K562 (cell line): ENCODE measurements around the gene PRC1. TPM values are rescaled to one million over a fixed set of nuclear protein-coding genes. Genes with fewer than 3 reads are reported as not detected.

Source experiments
- ATAC-seq: fragments of 200-7000 bp; cut with Tn5 transposase; 3 replicates; pipeline ENCODE4 v1.9.1; 2020; ENCODE audit warnings: moderate library complexity
- BruUV-seq: library from RNA; stranded (reverse); fragments of 400-500 nt; replicated peaks from 2 replicates; lab custom pipeline; 2021; lab: Mats Ljungman, UMichigan
- CTCF ChIA-PET: fragments of 300-600 bp; formaldehyde crosslinking; extraction: SDS; loops from one replicate; lab custom pipeline; 2021; ENCODE audit warnings: low intra/inter-chr PET ratio; lab: Yijun Ruan, JAX
- POLR2A ChIA-PET: fragments of 300-600, 350-650 bp; sonication (Branson Sonifier 250); formaldehyde crosslinking; extraction: SDS; loops from one replicate; lab custom pipeline; 2021; ENCODE audit warnings: antibody characterized with exemption, inconsistent platforms; lab: Yijun Ruan, JAX
- DNase-seq, 4 experiments: peaks; one replicate each; pipeline versions ENCODE4 v3.0.0 to v3.0.0-alpha.2; 2011 to 2018; ENCODE audit warnings: low spot score in 3 of 4, mixed read lengths in 3 of 4; ENCODE audit errors: extremely low read depth in 1 of 4
- FAIRE-seq: peaks from 2 replicates; lab custom pipeline; 2011; peaks lifted over from hg19 to GRCh38; lab: Jason Lieb, UNC
- H2AFZ ChIP-seq: 2 replicates; pipeline ENCODE4 v1.6.0; 2011; ENCODE audit warnings: low read depth, low read length, control low read depth, inconsistent platforms
- H3K27ac ChIP-seq: fragments of 200-600 bp; 3 replicates; pipeline ENCODE4 v1.8.0; 2011; ENCODE audit warnings: low read depth, mild to moderate bottlenecking, control low read depth, inconsistent platforms, low read length, moderate library complexity, mixed read lengths; ENCODE audit errors: extremely low read depth
- H3K27me3 ChIP-seq, 2 experiments: fragments of 300-600 bp in 1 of 2; 2 replicates in 1 of 2; 3 replicates in 1 of 2; pipeline versions ENCODE4 v1.6.0 to v1.8.0; 2011; ENCODE audit warnings: inconsistent platforms in 2 of 2, low read length in 2 of 2, mild to moderate bottlenecking in 1 of 2, mixed read lengths in 1 of 2, moderate library complexity in 1 of 2; ENCODE audit not compliant: control insufficient read depth in 2 of 2, insufficient read depth in 2 of 2
- H3K36me3 ChIP-seq: fragments of 300-600 bp; 3 replicates; pipeline ENCODE4 v1.8.0; 2011; ENCODE audit warnings: mild to moderate bottlenecking, low read length, inconsistent platforms; ENCODE audit not compliant: control insufficient read depth, insufficient read depth
- H3K4me1 ChIP-seq, 2 experiments: fragments of 200-600 bp in 1 of 2; replicated peaks in 1 of 2; 2 replicates in 1 of 2; 3 replicates in 1 of 2; pipeline versions ENCODE4 v1.5.1 to v1.8.0; 2011; ENCODE audit warnings: inconsistent platforms in 2 of 2, low read length in 2 of 2, mild to moderate bottlenecking in 1 of 2, mixed read lengths in 1 of 2, moderate library complexity in 1 of 2; ENCODE audit not compliant: control insufficient read depth in 2 of 2, insufficient read depth in 2 of 2
- H3K4me2 ChIP-seq: 2 replicates; pipeline ENCODE4 v1.6.1; 2011; ENCODE audit warnings: low read length, control low read depth, inconsistent platforms, mixed read lengths; ENCODE audit not compliant: insufficient read depth
- H3K4me3 ChIP-seq: fragments of 200-600 bp; sonication (generic), shearing (Covaris generic); 2 replicates; pipeline ENCODE4 v1.5.1; 2016; ENCODE audit warnings: control low read depth, inconsistent platforms
- H3K79me2 ChIP-seq: fragments of 200-600 bp; 3 replicates; pipeline ENCODE4 v1.8.0; 2011; ENCODE audit warnings: low read length, inconsistent platforms; ENCODE audit not compliant: control insufficient read depth, insufficient read depth
- H3K9ac ChIP-seq, 2 experiments: 2 replicates each; pipeline versions ENCODE4 v1.6.0 to v1.6.1; 2011; ENCODE audit warnings: low read depth in 2 of 2, low read length in 2 of 2, control low read depth in 1 of 2, inconsistent platforms in 1 of 2, mild to moderate bottlenecking in 1 of 2, mixed read lengths in 1 of 2; ENCODE audit not compliant: insufficient read depth in 1 of 2
- H3K9me1 ChIP-seq: one replicate; pipeline ENCODE4 v1.6.0; 2011; ENCODE audit warnings: inconsistent platforms, mild to moderate bottlenecking, low read length, moderate library complexity; ENCODE audit not compliant: control insufficient read depth, insufficient read depth
- H3K9me3 ChIP-seq: replicated peaks from 2 replicates; pipeline ENCODE4 v1.5.1; 2011; ENCODE audit warnings: low read depth, low read length, inconsistent platforms; ENCODE audit not compliant: control insufficient read depth, insufficient read depth
- H4K20me1 ChIP-seq: replicated peaks from 2 replicates; pipeline ENCODE4 v1.6.1; 2011; ENCODE audit warnings: low read length, inconsistent platforms, mixed read lengths; ENCODE audit not compliant: control insufficient read depth, insufficient read depth
- FOS ChIP-seq: IDR thresholded peaks from 3 replicates; pipeline ENCODE4 v1.6.1; 2011; ENCODE audit not compliant: insufficient read length; ENCODE audit errors: extremely low read depth
- FOXA3 ChIP-seq, 2 experiments: fragments of 450-650 bp in 1 of 2; sonication (generic) in 1 of 2; formaldehyde crosslinking; IDR thresholded peaks in 1 of 2; conservative IDR thresholded peaks in 1 of 2; 2 replicates each; pipeline versions ENCODE4 v1.4.0 to v1.8.0; 2020 to 2022; ENCODE audit warnings: mild to moderate bottlenecking in 2 of 2, missing genetic modification reagents in 1 of 2
- GTF2A2 ChIP-seq: IDR thresholded peaks from 2 replicates; pipeline ENCODE4 v1.6.1; 2016; ENCODE audit warnings: mild to moderate bottlenecking, missing genetic modification characterization, missing compliant biosample characterization
- HMG20B ChIP-seq: fragments of 250-450 bp; sonication (Bioruptor Pico); IDR thresholded peaks from 2 replicates; pipeline ENCODE4 v1.5.0; 2021; ENCODE audit warnings: mild to moderate bottlenecking
- NR2C1 ChIP-seq, 2 experiments: fragments of 450-650 bp; IDR thresholded peaks; 2 replicates each; pipeline ENCODE4 v1.6.1; 2017; ENCODE audit warnings: mild to moderate bottlenecking in 2 of 2, antibody characterized with exemption in 1 of 2, inconsistent platforms in 1 of 2, missing compliant biosample characterization in 1 of 2, missing genetic modification characterization in 1 of 2
- SRSF7 ChIP-seq: fragments of 200-400 bp; formaldehyde crosslinking; optimal IDR thresholded peaks from 2 replicates; pipeline ENCODE3; 2017; ENCODE audit warnings: mild to moderate bottlenecking, low read depth, low read length
- ZFPM2 ChIP-seq: fragments of 250-450 bp; sonication (Bioruptor Pico); IDR thresholded peaks from 2 replicates; pipeline ENCODE4 v1.5.1; 2022; ENCODE audit warnings: mild to moderate bottlenecking
- ZNF239 ChIP-seq: fragments of 250-450 bp; sonication (Bioruptor Pico); IDR thresholded peaks from 2 replicates; pipeline ENCODE4 v1.4.0; 2020; ENCODE audit warnings: mild to moderate bottlenecking
- WGBS: fragments of 100-300 bp; shearing (Covaris generic); methylation state at CpG from one replicate; pipeline ENCODE4 v1.1.6; 2016; ENCODE audit warnings: low coverage, mixed read lengths; ENCODE audit not compliant: insufficient coverage; ENCODE audit errors: missing lambda C conversion rate; 5-methylcytosine and 5-hydroxymethylcytosine counted together
- in situ Hi-C: fragments of 300-500 bp; cut with MboI; formaldehyde crosslinking; loops from 4 replicates; pipeline ENCODE4 v1.15.0; 2018; ENCODE audit warnings: inconsistent platforms, mixed read lengths
- intact Hi-C: fragments of 100-400 bp; cut with micrococcal nuclease; formaldehyde crosslinking; loops from 2 replicates; pipeline ENCODE4 v1.14.2; 2022
- polyA plus RNA-seq, 8 experiments: library from polyadenylated mRNA; depleted of rRNA in 4 of 8; stranded (reverse) in 5 of 8; unstranded in 3 of 8; fragments of >200 nt; fragmentation: Nextera tagmentation in 2 of 8; fragmentation: Illumina TruSeq in 1 of 8; extraction: Ambion mirVana in 2 of 8; extraction: Trizol in 1 of 8; gene quantifications; 2 replicates each; pipeline versions ENCODE4 v1.2.1 to v1.2.3, GENCODE V29; 2011 to 2014; ENCODE audit warnings: inconsistent platforms in 1 of 8, missing spikeins in 1 of 8
- total RNA-seq, 7 experiments: library from RNA; depleted of rRNA in 6 of 7; stranded (reverse); fragments of >200 nt in 6 of 7; fragmentation: Illumina TruSeq in 2 of 7; extraction: Trizol in 2 of 7; gene quantifications; 2 replicates each; pipeline versions ENCODE4 v1.2.1 to v1.2.3, GENCODE V29; 2011 to 2021; ENCODE audit warnings: low replicate concordance in 1 of 7
- TF ChIP-seq, protein P1 (sequence below), 3 experiments: fragments of 200-800 bp in 1 of 3; fragments of 250-450 bp in 1 of 3; fragments of 450-650 bp in 1 of 3; sonication (Bioruptor Pico) in 1 of 3; sonication (Bioruptor generic) in 1 of 3; formaldehyde crosslinking in 1 of 3; IDR thresholded peaks; 2 replicates each; pipeline versions ENCODE4 v1.6.1 to v1.8.0; 2016 to 2022; ENCODE audit warnings: mild to moderate bottlenecking in 2 of 3, missing genetic modification characterization in 2 of 3, missing compliant biosample characterization in 1 of 3, moderate library complexity in 1 of 3
- TF ChIP-seq, protein P2 (sequence below): fragments of 250-450 bp; sonication (Bioruptor Pico); IDR thresholded peaks from 2 replicates; pipeline ENCODE4 v1.8.0; 2022; ENCODE audit warnings: inconsistent platforms, mild to moderate bottlenecking, moderate library complexity, borderline replicate concordance
- TF ChIP-seq, protein P3 (sequence below): sonication (generic); formaldehyde crosslinking; IDR thresholded peaks from 2 replicates; pipeline ENCODE4 v1.8.1; 2023; ENCODE audit warnings: mild to moderate bottlenecking, missing genetic modification reagents
- TF ChIP-seq, protein P4 (sequence below), 3 experiments: IDR thresholded peaks in 2 of 3; conservative IDR thresholded peaks in 1 of 3; 2 replicates each; pipeline ENCODE4 v1.5.1; 2011 to 2012; ENCODE audit warnings: low read length in 3 of 3, mild to moderate bottlenecking in 3 of 3, control low read depth in 2 of 3, improper control_type of control experiment in 1 of 3, inconsistent platforms in 1 of 3, low read depth in 1 of 3, mixed read lengths in 1 of 3, moderate library complexity in 1 of 3; ENCODE audit not compliant: insufficient read depth in 2 of 3

The PRC1 gene
- total and polyA plus RNA-seq, 9 of the 15 experiments (the other 6 are each of a cell fraction or from before 2014, with no cell fraction given): 156 to 391 (median 240) TPM

GRCh38 chr15:91039996-91040395, 45.7 kb upstream of the PRC1 start:
- Histone ChIP-seq H3K9me1 (no peaks in the 10 kb centered on the region), H3K9ac (peak overlapping the region in 1 of 2 experiments; percentile 23; a peak in 1 of 4 replicates), H3K4me1 (peaks cover 0 to 5% of the 10 kb centered on the region in 2 experiments; a peak in 2 of 5 replicates), H4K20me1 (no peaks in the 10 kb centered on the region), H3K4me3 (no peak overlapping the region), H3K9me3 (no peaks in the 10 kb centered on the region), H3K27ac (no peak overlapping the region), H3K79me2 (no peaks in the 10 kb centered on the region), H2AFZ (no peak overlapping the region), H3K36me3 (no peaks in the 10 kb centered on the region), H3K27me3 (peaks cover 0 to 4% of the 10 kb centered on the region in 2 experiments; a peak in 1 of 5 replicates), H3K4me2 (no peak overlapping the region)
- ATAC-seq: no peak
- TF ChIP-seq HMG20B (CRISPR knock-in tag) (no peak), ZFPM2 (CRISPR knock-in tag) (no peak), NR2C1 (IDR thresholded peaks at IDR 0.05) (no peak), NR2C1 (tag; IDR thresholded peaks at IDR 0.05) (no peak), FOS (no peak), FOXA3 (CRISPR knock-in tag; conservative IDR thresholded peaks at IDR 0.05 in 1 of 2, IDR thresholded peaks at IDR 0.05 in 1 of 2) (no peak), ZNF239 (CRISPR knock-in tag) (no peak), GTF2A2 (tag) (no peak), SRSF7 (no peak)
- TF ChIP-seq, protein P1, sequence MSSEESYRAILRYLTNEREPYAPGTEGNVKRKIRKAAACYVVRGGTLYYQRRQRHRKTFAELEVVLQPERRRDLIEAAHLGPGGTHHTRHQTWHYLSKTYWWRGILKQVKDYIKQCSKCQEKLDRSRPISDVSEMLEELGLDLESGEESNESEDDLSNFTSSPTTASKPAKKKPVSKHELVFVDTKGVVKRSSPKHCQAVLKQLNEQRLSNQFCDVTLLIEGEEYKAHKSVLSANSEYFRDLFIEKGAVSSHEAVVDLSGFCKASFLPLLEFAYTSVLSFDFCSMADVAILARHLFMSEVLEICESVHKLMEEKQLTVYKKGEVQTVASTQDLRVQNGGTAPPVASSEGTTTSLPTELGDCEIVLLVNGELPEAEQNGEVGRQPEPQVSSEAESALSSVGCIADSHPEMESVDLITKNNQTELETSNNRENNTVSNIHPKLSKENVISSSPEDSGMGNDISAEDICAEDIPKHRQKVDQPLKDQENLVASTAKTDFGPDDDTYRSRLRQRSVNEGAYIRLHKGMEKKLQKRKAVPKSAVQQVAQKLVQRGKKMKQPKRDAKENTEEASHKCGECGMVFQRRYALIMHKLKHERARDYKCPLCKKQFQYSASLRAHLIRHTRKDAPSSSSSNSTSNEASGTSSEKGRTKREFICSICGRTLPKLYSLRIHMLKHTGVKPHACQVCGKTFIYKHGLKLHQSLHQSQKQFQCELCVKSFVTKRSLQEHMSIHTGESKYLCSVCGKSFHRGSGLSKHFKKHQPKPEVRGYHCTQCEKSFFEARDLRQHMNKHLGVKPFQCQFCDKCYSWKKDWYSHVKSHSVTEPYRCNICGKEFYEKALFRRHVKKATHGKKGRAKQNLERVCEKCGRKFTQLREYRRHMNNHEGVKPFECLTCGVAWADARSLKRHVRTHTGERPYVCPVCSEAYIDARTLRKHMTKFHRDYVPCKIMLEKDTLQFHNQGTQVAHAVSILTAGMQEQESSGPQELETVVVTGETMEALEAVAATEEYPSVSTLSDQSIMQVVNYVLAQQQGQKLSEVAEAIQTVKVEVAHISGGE (CRISPR knock-in tag; IDR thresholded peaks at IDR 0.05): no peak
- TF ChIP-seq, protein P2, sequence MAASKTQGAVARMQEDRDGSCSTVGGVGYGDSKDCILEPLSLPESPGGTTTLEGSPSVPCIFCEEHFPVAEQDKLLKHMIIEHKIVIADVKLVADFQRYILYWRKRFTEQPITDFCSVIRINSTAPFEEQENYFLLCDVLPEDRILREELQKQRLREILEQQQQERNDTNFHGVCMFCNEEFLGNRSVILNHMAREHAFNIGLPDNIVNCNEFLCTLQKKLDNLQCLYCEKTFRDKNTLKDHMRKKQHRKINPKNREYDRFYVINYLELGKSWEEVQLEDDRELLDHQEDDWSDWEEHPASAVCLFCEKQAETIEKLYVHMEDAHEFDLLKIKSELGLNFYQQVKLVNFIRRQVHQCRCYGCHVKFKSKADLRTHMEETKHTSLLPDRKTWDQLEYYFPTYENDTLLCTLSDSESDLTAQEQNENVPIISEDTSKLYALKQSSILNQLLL (CRISPR knock-in tag): no peak
- TF ChIP-seq, protein P3, sequence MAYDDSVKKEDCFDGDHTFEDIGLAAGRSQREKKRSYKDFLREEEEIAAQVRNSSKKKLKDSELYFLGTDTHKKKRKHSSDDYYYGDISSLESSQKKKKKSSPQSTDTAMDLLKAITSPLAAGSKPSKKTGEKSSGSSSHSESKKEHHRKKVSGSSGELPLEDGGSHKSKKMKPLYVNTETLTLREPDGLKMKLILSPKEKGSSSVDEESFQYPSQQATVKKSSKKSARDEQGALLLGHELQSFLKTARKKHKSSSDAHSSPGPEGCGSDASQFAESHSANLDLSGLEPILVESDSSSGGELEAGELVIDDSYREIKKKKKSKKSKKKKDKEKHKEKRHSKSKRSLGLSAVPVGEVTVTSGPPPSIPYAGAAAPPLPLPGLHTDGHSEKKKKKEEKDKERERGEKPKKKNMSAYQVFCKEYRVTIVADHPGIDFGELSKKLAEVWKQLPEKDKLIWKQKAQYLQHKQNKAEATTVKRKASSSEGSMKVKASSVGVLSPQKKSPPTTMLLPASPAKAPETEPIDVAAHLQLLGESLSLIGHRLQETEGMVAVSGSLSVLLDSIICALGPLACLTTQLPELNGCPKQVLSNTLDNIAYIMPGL (CRISPR knock-in tag): no peak
- TF ChIP-seq, protein P4, sequence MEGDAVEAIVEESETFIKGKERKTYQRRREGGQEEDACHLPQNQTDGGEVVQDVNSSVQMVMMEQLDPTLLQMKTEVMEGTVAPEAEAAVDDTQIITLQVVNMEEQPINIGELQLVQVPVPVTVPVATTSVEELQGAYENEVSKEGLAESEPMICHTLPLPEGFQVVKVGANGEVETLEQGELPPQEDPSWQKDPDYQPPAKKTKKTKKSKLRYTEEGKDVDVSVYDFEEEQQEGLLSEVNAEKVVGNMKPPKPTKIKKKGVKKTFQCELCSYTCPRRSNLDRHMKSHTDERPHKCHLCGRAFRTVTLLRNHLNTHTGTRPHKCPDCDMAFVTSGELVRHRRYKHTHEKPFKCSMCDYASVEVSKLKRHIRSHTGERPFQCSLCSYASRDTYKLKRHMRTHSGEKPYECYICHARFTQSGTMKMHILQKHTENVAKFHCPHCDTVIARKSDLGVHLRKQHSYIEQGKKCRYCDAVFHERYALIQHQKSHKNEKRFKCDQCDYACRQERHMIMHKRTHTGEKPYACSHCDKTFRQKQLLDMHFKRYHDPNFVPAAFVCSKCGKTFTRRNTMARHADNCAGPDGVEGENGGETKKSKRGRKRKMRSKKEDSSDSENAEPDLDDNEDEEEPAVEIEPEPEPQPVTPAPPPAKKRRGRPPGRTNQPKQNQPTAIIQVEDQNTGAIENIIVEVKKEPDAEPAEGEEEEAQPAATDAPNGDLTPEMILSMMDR (IDR thresholded peaks at IDR 0.05 in 2 of 3, conservative IDR thresholded peaks at IDR 0.05 in 1 of 3; ENCODE audit: insufficient read depth in 2 of 3, low read depth in 1 of 3, low read length in 3 of 3): no peak
- CTCF ChIA-PET: no interaction called here
- intact Hi-C loops: loop anchor here (10.0 kb wide), 1 partner anchor 1775 kb away; no protein-coding TSS in a partner anchor
- no peak for FAIRE-seq
- no peak for DNase-seq
- 20% methylated on average over 3 of the region's 3 CpGs for WGBS
- POLR2A ChIA-PET: interaction anchor here (0.6 to 1.6 kb wide), 3 partner anchors 10 to 156 kb away, joined by 3 to 6 read pairs (median 3); partner anchors contain the start of gene FES
- no TSS peak for BruUV-seq
- in situ Hi-C loops: loop anchor here (10.0 kb wide), 1 partner anchor 565 kb away; no protein-coding TSS in a partner anchor
